Stimulated activated CD4-positive, alpha-beta T cell treated with anti-CD3 and anti-CD28 coated beads, Interleukin-4, amount 100 ng/mL, for 48 hours (primary cell): ENCODE measurements around the gene ADGRF3.
"Not testable (repeated sequence)": the region's sequence is repeated elsewhere in the genome, so short reads cannot be mapped to it uniquely, and the experiment has no call there.

Experiments
- DNase-seq, 2 donors: peaks; one replicate each; pipeline ENCODE4 v3.0.0-alpha.2; 2020; ENCODE audit warnings: low read depth in 2 of 2

ADGRF3 gene

DNA sequence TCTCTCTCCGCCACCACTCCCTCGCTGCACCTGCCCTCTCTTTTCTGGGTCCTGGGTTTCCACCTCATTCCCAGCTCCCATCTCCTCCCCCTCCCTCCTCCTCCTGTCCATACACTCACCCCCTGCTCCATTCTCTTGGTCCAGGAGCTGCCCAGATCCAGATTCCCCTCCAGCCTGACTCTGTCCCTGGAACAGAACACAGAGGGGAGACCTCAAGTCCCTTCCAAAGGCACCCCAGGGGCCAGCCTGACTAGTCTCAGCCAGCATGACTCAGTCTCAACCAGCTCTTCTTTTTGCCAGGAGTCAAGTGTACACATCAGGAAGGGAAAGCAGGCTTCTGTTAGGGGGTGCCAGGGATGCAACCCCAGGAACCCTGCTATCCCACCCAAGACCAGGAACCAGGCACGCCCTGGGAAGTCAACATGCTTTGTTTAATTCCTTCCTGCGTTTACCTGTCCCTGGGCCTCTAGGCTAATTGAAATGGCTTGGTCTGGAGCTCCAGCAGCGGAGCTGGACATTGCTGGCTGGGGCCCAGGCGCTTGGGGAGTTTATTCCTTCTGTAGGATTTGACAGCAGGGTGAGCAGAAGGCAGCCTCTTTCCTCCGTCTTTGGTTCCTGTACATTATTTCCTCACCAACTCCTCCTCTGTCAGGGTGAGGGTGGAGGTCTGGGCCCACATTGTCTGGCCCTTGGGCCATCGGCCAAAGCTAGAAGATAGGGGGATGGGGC is 29.0 kb downstream of the ADGRF3 start:
- no peak for DNase-seq

- no peak for DNase-seq
Measured at GRCh38 chr2:26316845-26317244, 29.7 kb downstream of the ADGRF3 start.

GRCh38 chr2:26316041-26316440 is 30.5 kb downstream of the ADGRF3 start:
- DNase-seq, result no peak

GRCh38 chr2:26314243-26314642 is 32.3 kb downstream of the ADGRF3 start:
- DNase-seq, result no peak

GRCh38 chr2:26313446-26313845 is 33.1 kb downstream of the ADGRF3 start:
- DNase-seq, result no peak

DNA sequence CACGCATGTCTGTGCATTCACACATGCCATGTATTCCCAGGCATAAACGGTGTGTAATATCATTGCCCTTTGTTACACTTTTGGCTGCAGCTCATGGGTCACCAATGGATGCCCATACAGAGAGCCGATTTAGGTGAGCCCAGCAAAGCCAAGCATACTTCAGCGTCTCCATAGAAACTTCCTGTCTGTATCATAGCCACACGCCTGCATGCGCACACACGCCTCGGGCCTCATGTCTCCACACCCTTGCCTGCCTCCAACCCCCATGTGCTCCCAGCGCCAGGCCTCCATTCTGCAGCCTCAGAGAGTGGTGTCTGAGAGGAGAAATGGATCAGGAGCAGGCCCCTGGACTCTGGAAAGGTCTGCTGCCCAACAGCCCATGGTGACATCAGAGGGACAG is 34.1 kb downstream of the ADGRF3 start:
- no peak for DNase-seq

- no peak for DNase-seq
Measured at GRCh38 chr2:26309921-26310320, 36.7 kb downstream of the ADGRF3 start.

GRCh38 chr2:26305540-26305939 is 41.0 kb downstream of the ADGRF3 start:
- DNase-seq, result no peak

DNA sequence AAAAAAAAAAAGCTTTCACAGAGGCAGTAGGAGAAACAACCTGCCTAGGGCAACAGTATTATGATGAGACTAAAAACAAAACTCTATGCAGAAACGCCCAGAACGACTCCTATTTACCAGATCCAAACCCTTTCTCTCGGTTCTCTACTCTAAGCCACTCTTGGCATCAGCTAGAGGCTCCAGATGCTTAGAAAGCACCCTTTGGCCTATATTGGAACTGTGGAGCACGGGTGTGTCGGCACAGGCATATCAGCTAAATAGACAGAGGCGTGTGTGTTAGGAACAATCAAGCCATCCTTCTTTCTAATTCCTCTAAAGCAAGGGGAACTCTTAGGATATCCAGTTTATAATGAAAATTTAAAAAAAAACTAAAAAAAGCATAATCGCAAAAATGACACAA is 41.5 kb downstream of the ADGRF3 start:
- not testable (repeated sequence) for DNase-seq

DNA sequence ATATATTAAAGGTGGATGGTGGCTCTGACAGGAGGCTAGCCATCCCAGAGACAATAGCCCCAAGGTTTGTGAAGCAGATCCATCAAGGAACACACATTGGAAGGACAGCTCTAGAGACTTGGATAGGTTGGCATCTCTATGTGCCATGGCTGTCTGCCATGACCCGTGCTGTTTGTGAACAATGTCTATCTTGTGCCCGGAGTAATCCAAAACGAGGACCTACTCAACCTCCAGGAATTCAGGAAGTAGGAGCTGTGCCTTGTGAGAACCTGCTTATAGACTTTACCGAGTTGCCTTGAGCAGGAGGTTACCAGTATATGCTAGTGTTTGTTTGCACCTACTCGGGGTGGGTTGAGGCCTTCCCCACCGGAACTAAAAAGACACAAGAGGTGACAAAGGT is 43.7 kb downstream of the ADGRF3 start:
- DNase-seq, result no peak

- DNase-seq, result no peak
Measured at GRCh38 chr2:26300234-26300925, 46.2 kb downstream of the ADGRF3 start.

DNA sequence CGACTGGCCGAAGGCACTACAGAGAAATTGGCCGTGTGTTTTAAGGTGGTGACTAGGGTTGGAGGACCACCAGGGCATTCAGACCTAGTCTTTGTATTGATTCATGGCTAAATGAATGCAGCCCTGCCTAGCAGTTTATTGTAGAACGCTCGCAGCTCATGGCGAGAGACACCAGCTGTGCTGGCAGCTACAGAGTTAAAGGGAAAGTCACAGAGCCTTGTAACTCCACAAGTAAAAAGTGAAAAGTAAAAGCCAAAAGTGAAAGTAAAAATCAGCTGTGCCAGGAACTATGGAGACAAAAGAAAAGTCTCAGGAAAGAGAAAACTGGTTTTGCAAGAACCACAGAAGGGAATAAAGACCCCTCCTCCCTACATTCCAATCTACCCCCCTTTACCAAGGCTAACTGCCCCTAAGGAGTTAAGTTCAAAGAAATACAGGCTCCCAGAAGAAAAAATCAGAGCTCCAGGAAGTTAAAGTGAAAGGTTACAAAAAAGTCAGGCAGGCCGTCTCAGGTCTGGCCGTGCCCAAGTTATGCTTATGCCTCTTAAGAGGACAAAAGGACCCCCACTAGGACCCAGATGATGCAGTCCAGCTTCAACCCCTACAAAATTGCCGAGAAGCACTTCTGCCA is 47.0 kb downstream of the ADGRF3 start:
- no peak for DNase-seq

DNA sequence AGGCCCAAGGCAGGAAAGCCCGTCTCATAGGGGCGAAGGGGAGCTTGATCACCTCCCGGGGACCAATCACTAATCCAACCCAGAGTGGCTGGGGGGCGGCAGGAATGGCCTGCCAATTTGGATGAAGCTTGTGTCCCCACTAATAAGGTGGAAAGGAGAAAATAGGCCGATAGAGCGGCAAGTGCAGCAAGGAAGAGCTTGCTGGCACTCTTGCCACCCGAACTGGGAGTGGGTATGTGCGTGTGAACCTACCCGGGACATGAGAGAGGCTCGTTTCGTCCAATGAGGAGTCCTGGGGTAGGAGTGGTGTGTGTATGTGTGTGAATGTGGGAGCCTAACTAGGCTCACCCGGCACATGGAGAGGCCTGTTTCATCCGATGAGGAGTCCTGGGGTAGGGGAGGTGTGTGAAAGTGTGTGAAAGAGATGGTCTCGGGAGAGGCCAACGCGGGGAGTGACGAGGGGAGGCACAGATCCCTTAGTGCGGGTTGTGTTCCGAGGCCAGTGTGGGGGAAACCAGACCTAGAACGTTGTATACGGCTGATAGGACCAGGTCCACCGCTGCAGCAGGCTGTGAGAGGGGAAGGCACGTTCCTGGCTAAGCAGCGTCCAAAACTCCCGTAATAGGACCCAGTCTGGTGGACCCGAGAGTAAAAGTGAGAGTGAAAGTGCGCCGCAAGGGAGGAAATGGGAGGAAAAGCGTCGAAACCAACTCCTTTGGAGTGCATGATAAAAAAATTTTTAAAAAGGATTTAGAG is 47.8 kb downstream of the ADGRF3 start:
- DNase-seq, result no peak

DNA sequence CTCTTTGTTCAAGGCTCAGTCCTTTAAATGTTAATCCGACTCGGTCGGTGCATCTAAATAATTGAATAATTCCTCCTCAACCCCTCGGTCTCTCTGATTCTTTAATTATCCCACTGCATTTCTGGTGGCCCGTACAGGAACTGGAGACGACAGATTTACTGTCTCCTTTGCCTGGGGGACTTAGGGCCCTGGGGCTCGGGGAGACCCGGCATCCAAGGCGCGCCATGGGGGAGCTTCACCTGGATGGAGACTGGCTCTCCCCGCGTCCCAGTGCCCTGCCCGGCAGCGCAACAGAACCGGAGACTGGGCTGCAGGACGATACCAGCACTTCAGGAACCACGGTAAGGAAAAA is 48.3 kb downstream of the ADGRF3 start:
- DNase-seq, result no peak

DNA sequence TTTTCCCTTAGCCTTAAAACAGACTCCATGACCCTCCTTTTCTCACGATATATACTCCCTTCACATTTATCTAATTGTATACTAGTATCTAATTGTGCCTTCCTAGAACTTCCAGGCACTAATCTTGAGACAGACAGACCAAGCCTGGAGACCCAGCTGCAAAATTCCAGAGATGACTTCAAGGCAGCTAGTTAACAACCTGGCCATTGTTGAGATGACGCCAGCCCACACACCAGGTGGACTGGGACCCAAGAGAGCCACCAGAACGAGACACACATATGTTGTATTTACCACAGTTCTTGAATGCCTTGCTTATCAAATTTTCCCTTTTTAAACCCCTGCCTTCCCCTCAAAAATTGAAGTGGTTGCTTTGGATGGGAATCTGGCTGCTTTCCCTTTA is 49.5 kb downstream of the ADGRF3 start:
- no peak for DNase-seq

GRCh38 chr2:26295511-26295910 is 51.1 kb downstream of the ADGRF3 start:
- no peak for DNase-seq

GRCh38 chr2:26292646-26293045 is 53.9 kb downstream of the ADGRF3 start:
- no peak for DNase-seq

DNA sequence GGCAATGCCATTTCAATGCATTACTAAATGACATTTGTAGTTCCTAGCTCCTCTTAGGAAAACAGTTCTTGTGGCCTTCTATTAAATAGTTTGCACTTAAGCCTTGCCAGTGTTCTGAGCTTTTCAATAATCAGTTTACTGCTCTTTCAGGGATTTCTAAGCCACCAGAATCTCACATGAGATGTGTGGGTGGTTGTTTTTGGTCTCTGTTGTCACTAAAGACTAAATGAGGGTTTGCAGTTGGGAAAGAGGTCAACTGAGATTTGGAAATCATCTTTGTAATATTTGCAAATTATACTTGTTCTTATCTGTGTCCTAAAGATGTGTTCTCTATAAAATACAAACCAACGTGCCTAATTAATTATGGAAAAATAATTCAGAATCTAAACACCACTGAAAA is 56.6 kb downstream of the ADGRF3 start:
- DNase-seq, result no peak

DNA sequence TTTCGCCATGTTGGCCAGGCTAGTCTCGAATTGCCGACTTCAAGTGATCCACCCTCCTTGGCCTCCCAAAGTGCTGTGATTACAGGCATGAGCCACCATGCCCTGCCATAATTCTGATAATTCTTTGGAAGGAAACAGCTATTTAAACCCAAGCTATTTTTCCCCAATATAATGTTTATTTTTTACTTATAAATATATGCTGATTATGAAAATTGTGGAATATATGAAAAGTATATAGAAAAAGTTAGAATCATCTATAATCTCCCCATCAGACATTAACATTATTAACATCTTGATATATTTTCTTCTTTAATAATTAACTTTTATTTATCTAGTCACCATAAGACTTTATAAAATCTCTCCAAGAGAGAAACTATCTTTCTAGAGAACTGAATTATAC is 60.7 kb downstream of the ADGRF3 start:
- DNase-seq, result no peak

- DNase-seq, result no peak
Measured at GRCh38 chr2:26284132-26284531, 62.5 kb downstream of the ADGRF3 start.

DNA sequence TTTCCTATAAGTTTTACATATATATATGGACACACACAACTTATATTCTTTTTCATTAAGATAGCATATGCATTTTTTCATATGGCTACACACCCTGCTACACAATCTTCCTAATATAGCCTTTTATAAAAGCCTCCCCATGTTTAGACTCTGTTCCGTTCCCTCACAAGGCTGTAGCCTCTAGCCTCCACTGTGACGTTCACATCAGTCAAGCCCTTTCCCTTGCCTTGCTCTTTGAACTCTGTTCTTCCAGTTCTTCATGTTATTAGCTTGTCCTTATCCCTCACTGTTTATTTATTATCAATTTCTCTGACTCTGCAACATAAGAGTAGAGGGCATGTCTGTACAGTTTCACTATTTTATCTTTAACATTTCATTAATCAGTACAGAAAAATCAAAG is 63.0 kb downstream of the ADGRF3 start:
- DNase-seq, result no peak

DNA sequence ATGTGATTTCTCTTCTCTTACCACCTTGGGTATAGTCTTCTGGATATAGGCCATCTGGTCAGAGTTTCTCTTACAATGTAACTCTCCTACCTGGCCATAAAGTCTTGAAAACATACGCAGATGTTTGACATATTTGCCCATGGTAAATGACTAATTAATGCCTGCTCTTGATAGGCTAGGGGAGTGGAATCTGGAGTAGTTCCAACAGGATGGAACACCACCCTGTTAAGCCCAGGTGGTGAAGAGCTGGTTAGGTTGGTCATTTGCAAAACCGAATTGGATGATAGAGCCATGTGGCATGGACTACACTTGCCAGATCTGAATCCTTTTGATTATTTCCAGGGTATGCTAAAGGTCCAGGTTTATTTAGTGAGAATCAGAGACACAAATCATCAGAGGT is 65.4 kb downstream of the ADGRF3 start:
- no peak for DNase-seq

GRCh38 chr2:26279886-26280285 is 66.7 kb downstream of the ADGRF3 start:
- DNase-seq, result no peak
